NT2/D1 (cell line): ENCODE measurements around the gene PHLDA1.

Source experiments
- DNase-seq: peaks from one replicate; pipeline ENCODE4 v3.0.0-alpha.2; 2011; ENCODE audit warnings: low read depth, low spot score
- H3K27me3 ChIP-seq: 2 replicates; pipeline ENCODE4 v1.6.0; 2011; ENCODE audit warnings: mild to moderate bottlenecking; ENCODE audit not compliant: insufficient read length, insufficient read depth
- H3K36me3 ChIP-seq: 2 replicates; pipeline ENCODE4 v1.6.1; 2011; ENCODE audit warnings: mild to moderate bottlenecking, low read length, mixed read lengths; ENCODE audit not compliant: insufficient read depth, insufficient read length
- H3K4me1 ChIP-seq: 2 replicates; pipeline ENCODE4 v1.5.1; 2011; ENCODE audit not compliant: insufficient read depth, insufficient read length
- H3K4me3 ChIP-seq: 2 replicates; pipeline ENCODE4 v1.5.1; 2011; ENCODE audit warnings: low read depth; ENCODE audit not compliant: insufficient read length
- H3K9ac ChIP-seq: 2 replicates; pipeline ENCODE4 v1.6.0; 2011; ENCODE audit warnings: low read depth; ENCODE audit not compliant: insufficient read length
- H3K9me3 ChIP-seq: 2 replicates; pipeline ENCODE4 v1.5.1; 2011; ENCODE audit warnings: mild to moderate bottlenecking, low read length; ENCODE audit not compliant: insufficient read depth
- SUZ12 ChIP-seq: IDR thresholded peaks from 2 replicates; pipeline ENCODE4 v1.6.1; 2011; ENCODE audit not compliant: insufficient read length, insufficient read depth; ENCODE audit errors: extremely low read depth
- YY1 ChIP-seq: IDR thresholded peaks from 2 replicates; pipeline ENCODE4 v1.6.1; 2011; ENCODE audit not compliant: insufficient read length, insufficient read depth
- ZNF274 ChIP-seq: IDR thresholded peaks from 2 replicates; pipeline ENCODE4 v1.6.1; 2011; ENCODE audit warnings: mild to moderate bottlenecking, low read depth, low read length

Gene PHLDA1

GRCh38 chr12:76073561-76073960 lies 42.0 kb upstream of the PHLDA1 start:
- H3K4me1 ChIP-seq = no peaks in the 10 kb centered on the region
- peaks cover 90% of the 10 kb centered on the region for H3K36me3 ChIP-seq

DNA sequence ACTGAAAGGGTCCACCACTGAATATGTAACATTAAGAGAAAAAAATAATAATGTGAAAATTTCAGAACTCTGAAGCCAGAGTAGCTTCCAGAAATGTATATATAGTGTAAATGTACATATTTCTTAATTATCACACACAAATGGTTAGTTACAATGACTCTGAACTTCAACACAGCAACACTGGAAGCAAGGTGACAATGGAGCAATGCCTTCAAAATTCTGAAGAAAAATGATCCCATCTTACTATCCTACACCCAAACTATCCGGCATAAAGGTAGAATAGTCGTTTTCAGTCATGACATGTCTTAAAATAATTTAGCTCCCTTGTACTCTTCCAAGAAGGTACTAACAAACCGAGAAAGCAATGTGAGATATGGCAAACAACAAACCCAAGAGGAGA lies 41.0 kb upstream of the PHLDA1 start:
- H3K4me1 ChIP-seq = no peaks in the 10 kb centered on the region
- DNase-seq = no peak
- no peak for TF ChIP-seq YY1
- TF ChIP-seq ZNF274 = no peak
- TF ChIP-seq SUZ12 = no peak
- peaks cover 92% of the 10 kb centered on the region for H3K36me3 ChIP-seq
- H3K9ac ChIP-seq = no peak overlapping the region
- H3K27me3 ChIP-seq = no peaks in the 10 kb centered on the region
- no peak overlapping the region for H3K4me3 ChIP-seq
- no peaks in the 10 kb centered on the region for H3K9me3 ChIP-seq

More at GRCh38 chr12:76073561-76073960, 42.0 kb upstream of the PHLDA1 start:
- no peak for DNase-seq
- no peak overlapping the region for H3K4me3 ChIP-seq
- TF ChIP-seq ZNF274 = no peak
- no peak for TF ChIP-seq SUZ12
- TF ChIP-seq YY1 = no peak
- no peaks in the 10 kb centered on the region for H3K27me3 ChIP-seq
- no peak overlapping the region for H3K9ac ChIP-seq
- no peaks in the 10 kb centered on the region for H3K9me3 ChIP-seq

GRCh38 chr12:76069339-76069738 lies 37.8 kb upstream of the PHLDA1 start:
- Histone ChIP-seq H3K27me3 (no peaks in the 10 kb centered on the region), H3K9me3 (peaks cover 14% of the 10 kb centered on the region; the same call in 1 of the 2 replicates), H3K36me3 (peaks cover 97% of the 10 kb centered on the region), H3K4me3 (no peak overlapping the region), H3K9ac (no peak overlapping the region), H3K4me1 (no peaks in the 10 kb centered on the region)
- DNase-seq = no peak
- TF ChIP-seq SUZ12 (no peak), ZNF274 (no peak), YY1 (no peak)

DNA sequence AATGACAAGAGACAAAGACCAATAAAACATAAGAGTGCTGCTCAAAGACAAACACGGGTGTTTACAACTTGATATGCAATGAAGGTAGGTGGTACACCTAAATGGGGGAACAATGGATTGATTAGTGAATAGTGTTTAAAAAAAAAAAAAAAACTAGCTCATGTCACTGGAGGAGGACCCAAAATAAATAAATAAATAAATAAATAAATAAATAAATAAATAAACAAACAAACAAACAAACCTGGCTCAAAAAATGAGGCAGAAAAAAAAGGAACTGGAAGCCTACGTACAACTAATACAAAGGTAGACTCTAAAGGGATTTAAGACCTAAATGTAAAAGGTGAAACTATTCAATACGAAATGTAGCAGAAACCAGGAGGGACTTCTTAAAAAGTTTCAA lies 34.3 kb upstream of the PHLDA1 start:
- no peak for TF ChIP-seq YY1
- TF ChIP-seq ZNF274 = no peak
- TF ChIP-seq SUZ12 = no peak
- Histone ChIP-seq H3K36me3 (peaks cover 91% of the 10 kb centered on the region), H3K27me3 (no peaks in the 10 kb centered on the region), H3K9ac (no peak overlapping the region), H3K4me3 (no peak overlapping the region), H3K4me1 (no peaks in the 10 kb centered on the region), H3K9me3 (peaks cover 14% of the 10 kb centered on the region; the same call in 1 of the 2 replicates)
- no peak for DNase-seq

- TF ChIP-seq ZNF274 (no peak), SUZ12 (no peak), YY1 (no peak)
Measured at GRCh38 chr12:76064904-76065303, 33.3 kb upstream of the PHLDA1 start.

GRCh38 chr12:76060111-76060510 lies 28.5 kb upstream of the PHLDA1 start:
- peaks cover 2% of the 10 kb centered on the region; the same call in 1 of the 2 replicates for H3K9me3 ChIP-seq
- TF ChIP-seq YY1 (no peak), ZNF274 (no peak), SUZ12 (no peak)
- no peak overlapping the region for H3K9ac ChIP-seq
- no peak for DNase-seq
- no peaks in the 10 kb centered on the region for H3K27me3 ChIP-seq
- no peaks in the 10 kb centered on the region for H3K4me1 ChIP-seq
- no peak overlapping the region for H3K4me3 ChIP-seq
- peaks cover 92% of the 10 kb centered on the region for H3K36me3 ChIP-seq

More at GRCh38 chr12:76064904-76065303, 33.3 kb upstream of the PHLDA1 start:
- Histone ChIP-seq H3K9ac (no peak overlapping the region), H3K27me3 (no peaks in the 10 kb centered on the region), H3K4me1 (no peaks in the 10 kb centered on the region), H3K4me3 (no peak overlapping the region), H3K36me3 (peaks cover 91% of the 10 kb centered on the region), H3K9me3 (peaks cover 14% of the 10 kb centered on the region; the same call in 1 of the 2 replicates)
- no peak for DNase-seq

DNA sequence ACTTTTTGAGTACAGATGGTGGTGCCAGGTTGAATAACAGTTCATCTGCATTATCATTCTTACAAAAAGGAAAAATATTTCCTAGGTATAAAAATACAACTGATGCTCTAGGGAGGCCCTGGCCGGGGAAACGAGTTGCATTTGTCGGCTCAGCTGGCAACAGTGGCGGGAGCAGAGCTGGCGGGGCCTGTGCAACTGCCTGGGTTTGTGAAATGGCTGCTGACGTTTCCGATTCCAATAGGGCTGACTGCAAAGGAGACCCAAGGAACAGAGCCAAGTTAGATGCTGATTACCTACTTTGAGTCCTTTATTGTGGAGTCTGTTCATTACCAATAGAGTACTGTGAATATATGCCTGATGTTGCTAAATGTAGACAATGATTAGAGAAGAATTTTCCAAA lies 25.8 kb upstream of the PHLDA1 start:
- TF ChIP-seq YY1 (no peak), SUZ12 (no peak), ZNF274 (no peak)
- Histone ChIP-seq H3K36me3 (peaks cover 99% of the 10 kb centered on the region), H3K27me3 (no peaks in the 10 kb centered on the region), H3K9me3 (no peaks in the 10 kb centered on the region), H3K9ac (no peak overlapping the region), H3K4me3 (no peak overlapping the region), H3K4me1 (peaks cover 3% of the 10 kb centered on the region)
- DNase-seq = no peak
